ENCODE results near the gene CHRNA4. TPM values are rescaled to one million over a fixed set of nuclear protein-coding genes. Genes with fewer than 3 reads are reported as not detected.

The CHRNA4 gene
- total and polyA plus RNA-seq, 2 donors from 2014 or later = 0.44 to 0.67 TPM

GRCh38 chr20:63293871-63294535 is 67.1 kb downstream of the CHRNA4 start:
- peak in 4 of 5 donors; percentile 43 to 77 (median 48) for DNase-seq
- no peak for FAIRE-seq
- Histone ChIP-seq H3K9me3 (ENCODE audit: control insufficient read depth in 2 of 3, insufficient read depth in 1 of 3, low read length in 3 of 3) (no peaks in the 10 kb centered on the region), H3K27me3 (ENCODE audit: control insufficient read depth, insufficient read depth, low read length) (peaks cover 3% of the 10 kb centered on the region), H3K4me3 (ENCODE audit: low read length in 3 of 3) (no peak overlapping the region), H3K27ac (ENCODE audit: low read depth in 2 of 2, low read length in 2 of 2) (no peak overlapping the region), H3K4me1 (ENCODE audit: control insufficient read depth in 2 of 3, insufficient read depth in 2 of 3, low read depth in 1 of 3, low read length in 3 of 3) (peaks cover 0 to 3% (median 0%) of the 10 kb centered on the region in 3 donors), H3K36me3 (ENCODE audit: control insufficient read depth in 2 of 3, insufficient read depth in 3 of 3, low read length in 3 of 3) (no peaks in the 10 kb centered on the region), H3K9ac (ENCODE audit: low read length in 3 of 3) (no peak overlapping the region)
- intact Hi-C loops (cut with DNase I) = no loop called here
- no peak for TF ChIP-seq CTCF (IDR thresholded peaks at IDR 0.05; ENCODE audit: borderline replicate concordance, extremely low read depth, insufficient read depth)

- no peaks in the 10 kb centered on the region for H3K36me3 ChIP-seq (ENCODE audit: control insufficient read depth in 2 of 3, insufficient read depth in 3 of 3, low read length in 3 of 3)
- intact Hi-C loops (cut with DNase I) = no loop called here
- H3K27ac ChIP-seq (ENCODE audit: low read depth in 2 of 2, low read length in 2 of 2) = no peak overlapping the region
- TF ChIP-seq CTCF (IDR thresholded peaks at IDR 0.05; ENCODE audit: borderline replicate concordance, extremely low read depth, insufficient read depth) = no peak
- no peak overlapping the region for H3K9ac ChIP-seq (ENCODE audit: low read length in 3 of 3)
- H3K4me1 ChIP-seq (ENCODE audit: control insufficient read depth in 2 of 3, insufficient read depth in 2 of 3, low read depth in 1 of 3, low read length in 3 of 3) = peaks cover 0 to 3% (median 0%) of the 10 kb centered on the region in 3 donors
- DNase-seq (peak in 1 of 5 donors; percentile 47), FAIRE-seq (no peak)
- no peak overlapping the region for H3K4me3 ChIP-seq (ENCODE audit: low read length in 3 of 3)
- H3K9me3 ChIP-seq (ENCODE audit: control insufficient read depth in 2 of 3, insufficient read depth in 1 of 3, low read length in 3 of 3) = no peaks in the 10 kb centered on the region
- H3K27me3 ChIP-seq (ENCODE audit: control insufficient read depth, insufficient read depth, low read length) = peaks cover 3% of the 10 kb centered on the region
Observed at GRCh38 chr20:63293456-63293855, 67.7 kb downstream of the CHRNA4 start.

Other genes with a start within 250 kb of the CHRNA4 start
- gene YTHDF1, start 145.2 kb downstream of the CHRNA4 start, total RNA-seq = 43.1 TPM
- 21.9 TPM for gene YTHDF1, start 145.2 kb downstream of the CHRNA4 start, polyA plus RNA-seq (ENCODE audit: insufficient read depth, low read depth, low replicate concordance)
- gene BIRC7, start 125.4 kb downstream of the CHRNA4 start, total RNA-seq = 4.0 TPM
- gene BIRC7, start 125.4 kb downstream of the CHRNA4 start, polyA plus RNA-seq (ENCODE audit: insufficient read depth, low read depth, low replicate concordance) = 0.30 TPM
- 29.7 TPM for gene NKAIN4, start 106.9 kb downstream of the CHRNA4 start, total RNA-seq
- gene NKAIN4, start 106.9 kb downstream of the CHRNA4 start, polyA plus RNA-seq (ENCODE audit: insufficient read depth, low read depth, low replicate concordance) = 107 TPM
- 84.3 TPM for gene ARFGAP1, start 88.5 kb downstream of the CHRNA4 start, total RNA-seq
- 40.4 TPM for gene ARFGAP1, start 88.5 kb downstream of the CHRNA4 start, polyA plus RNA-seq (ENCODE audit: insufficient read depth, low read depth, low replicate concordance)
- gene COL20A1, start 68.2 kb downstream of the CHRNA4 start, total RNA-seq = not detected
- 0.58 TPM for gene COL20A1, start 68.2 kb downstream of the CHRNA4 start, polyA plus RNA-seq (ENCODE audit: insufficient read depth, low read depth, low replicate concordance)
- gene KCNQ2, start 111.3 kb upstream of the CHRNA4 start, total RNA-seq = 2.2 TPM
- gene KCNQ2, start 111.3 kb upstream of the CHRNA4 start, polyA plus RNA-seq (ENCODE audit: insufficient read depth, low read depth, low replicate concordance) = not detected
- gene EEF1A2, start 137.7 kb upstream of the CHRNA4 start, total RNA-seq = 18.1 TPM
- 1.5 TPM for gene EEF1A2, start 137.7 kb upstream of the CHRNA4 start, polyA plus RNA-seq (ENCODE audit: insufficient read depth, low read depth, low replicate concordance)
- 578 TPM for gene PPDPF, start 159.4 kb upstream of the CHRNA4 start, total RNA-seq
- gene PPDPF, start 159.4 kb upstream of the CHRNA4 start, polyA plus RNA-seq (ENCODE audit: insufficient read depth, low read depth, low replicate concordance) = 961 TPM
- gene PTK6, start 176.0 kb upstream of the CHRNA4 start, total RNA-seq = 1.1 TPM
- 0.26 TPM for gene PTK6, start 176.0 kb upstream of the CHRNA4 start, polyA plus RNA-seq (ENCODE audit: insufficient read depth, low read depth, low replicate concordance)
- gene SRMS, start 186.4 kb upstream of the CHRNA4 start, total RNA-seq = 0.38 TPM
- not detected for gene SRMS, start 186.4 kb upstream of the CHRNA4 start, polyA plus RNA-seq (ENCODE audit: insufficient read depth, low read depth, low replicate concordance)
- 1.6 TPM for gene FNDC11, start 192.8 kb upstream of the CHRNA4 start, total RNA-seq
- gene FNDC11, start 192.8 kb upstream of the CHRNA4 start, polyA plus RNA-seq (ENCODE audit: insufficient read depth, low read depth, low replicate concordance) = 0.47 TPM
- 40.7 TPM for gene HELZ2, start 212.9 kb upstream of the CHRNA4 start, total RNA-seq
- 3.2 TPM for gene HELZ2, start 212.9 kb upstream of the CHRNA4 start, polyA plus RNA-seq (ENCODE audit: insufficient read depth, low read depth, low replicate concordance)

Data from kidney (tissue), 14 donors.